WERI-Rb-1 (cell line): Measurements from ENCODE around the gene GPC1.

Experiments
- DNase-seq: peaks from one replicate; pipeline ENCODE4 v3.0.0-alpha.2; 2020
- H3K27ac ChIP-seq: fragments of 250-450 bp; sonication (Bioruptor Pico); 2 replicates; pipeline ENCODE4 v1.5.1; 2020; ENCODE audit warnings: mild to moderate bottlenecking, moderate library complexity
- H3K27me3 ChIP-seq: fragments of 250-450 bp; sonication (Bioruptor Pico); 2 replicates; pipeline ENCODE4 v1.5.1; 2021; ENCODE audit warnings: mild to moderate bottlenecking, low read depth, moderate library complexity; ENCODE audit not compliant: insufficient read depth, severe bottlenecking
- H3K36me3 ChIP-seq: fragments of 250-450 bp; sonication (Bioruptor Pico); 2 replicates; pipeline ENCODE4 v1.5.1; 2020; ENCODE audit warnings: mild to moderate bottlenecking, moderate library complexity
- H3K4me3 ChIP-seq: 2 replicates; pipeline ENCODE4 v1.5.1; 2011; ENCODE audit warnings: low read depth, mild to moderate bottlenecking, control low read depth, low read length
- H3K9me3 ChIP-seq: fragments of 250-450 bp; sonication (Bioruptor Pico); 2 replicates; pipeline ENCODE4 v1.5.1; 2021; ENCODE audit warnings: mild to moderate bottlenecking, moderate library complexity; ENCODE audit not compliant: severe bottlenecking
- CTCF ChIP-seq: IDR thresholded peaks from 2 replicates; pipeline ENCODE4 v1.5.1; 2011; ENCODE audit warnings: low read depth, mild to moderate bottlenecking, control low read depth, inconsistent platforms, low read length

The GPC1 gene

GRCh38 chr2:240459401-240460252 lies 24.2 kb downstream of the GPC1 start:
- H3K27me3 ChIP-seq = no peaks in the 10 kb centered on the region
- DNase-seq = peak; percentile 78
- H3K9me3 ChIP-seq = no peaks in the 10 kb centered on the region
- H3K36me3 ChIP-seq = peaks cover 10% of the 10 kb centered on the region
- peak overlapping the region; percentile 78 for H3K27ac ChIP-seq
- H3K4me3 ChIP-seq = no peak overlapping the region
- TF ChIP-seq CTCF = 0 out of 2 replicates have a peak, but pooled peaks have one; percentile 16

GRCh38 chr2:240460253-240460711 lies 24.8 kb downstream of the GPC1 start:
- no peak for TF ChIP-seq CTCF
- peaks cover 11% of the 10 kb centered on the region for H3K36me3 ChIP-seq
- H3K27me3 ChIP-seq = no peaks in the 10 kb centered on the region
- DNase-seq = peak; percentile 5
- no peak overlapping the region for H3K4me3 ChIP-seq
- H3K9me3 ChIP-seq = no peaks in the 10 kb centered on the region
- peak overlapping the region; percentile 78 for H3K27ac ChIP-seq

- peaks cover 11% of the 10 kb centered on the region for H3K36me3 ChIP-seq
Observed at GRCh38 chr2:240460781-240461431, 25.4 kb downstream of the GPC1 start.

GRCh38 chr2:240461471-240462072 lies 26.1 kb downstream of the GPC1 start:
- no peak overlapping the region for H3K4me3 ChIP-seq
- H3K27me3 ChIP-seq = no peaks in the 10 kb centered on the region
- peak; percentile 7 for DNase-seq
- H3K9me3 ChIP-seq = no peaks in the 10 kb centered on the region
- H3K36me3 ChIP-seq = peaks cover 11% of the 10 kb centered on the region
- no peak overlapping the region for H3K27ac ChIP-seq
- no peak for TF ChIP-seq CTCF

More at GRCh38 chr2:240460781-240461431, 25.4 kb downstream of the GPC1 start:
- peak; percentile 54 for DNase-seq
- no peaks in the 10 kb centered on the region for H3K9me3 ChIP-seq
- TF ChIP-seq CTCF = peak; percentile 57
- no peak overlapping the region for H3K27ac ChIP-seq
- no peaks in the 10 kb centered on the region for H3K27me3 ChIP-seq
- no peak overlapping the region for H3K4me3 ChIP-seq

GRCh38 chr2:240462073-240462706 lies 26.7 kb downstream of the GPC1 start:
- H3K27ac ChIP-seq = no peak overlapping the region
- no peak overlapping the region for H3K4me3 ChIP-seq
- H3K36me3 ChIP-seq = peaks cover 11% of the 10 kb centered on the region
- H3K9me3 ChIP-seq = no peaks in the 10 kb centered on the region
- H3K27me3 ChIP-seq = no peaks in the 10 kb centered on the region
- DNase-seq = peak; percentile 4
- no peak for TF ChIP-seq CTCF
